ENCODE results near the gene XAGE3.
"Not testable (repeated sequence)": the region's sequence is repeated elsewhere in the genome, so short reads cannot be mapped to it uniquely, and the experiment has no call there.

- not testable (repeated sequence) for TF ChIP-seq EZH2phosphoT487 (IDR thresholded peaks at IDR 0.05; ENCODE audit: borderline replicate concordance, low read length); CTCF (conservative IDR thresholded peaks at IDR 0.05; ENCODE audit: low read depth, low read length)
These were observed 45.8 kb upstream of the XAGE3 start for GRCh38 chrX:52913681-52914080.
